ENCODE data around the gene MAP3K21.

The MAP3K21 gene

GRCh38 chr1:233327651-233328141 is at the start of gene MAP3K21:
TSS of gene MAP3K21 (plus strand) at chr1:233327724. CDS start at chr1:233328029, 305 bp downstream.
- no peak for DNase-seq

DNA sequence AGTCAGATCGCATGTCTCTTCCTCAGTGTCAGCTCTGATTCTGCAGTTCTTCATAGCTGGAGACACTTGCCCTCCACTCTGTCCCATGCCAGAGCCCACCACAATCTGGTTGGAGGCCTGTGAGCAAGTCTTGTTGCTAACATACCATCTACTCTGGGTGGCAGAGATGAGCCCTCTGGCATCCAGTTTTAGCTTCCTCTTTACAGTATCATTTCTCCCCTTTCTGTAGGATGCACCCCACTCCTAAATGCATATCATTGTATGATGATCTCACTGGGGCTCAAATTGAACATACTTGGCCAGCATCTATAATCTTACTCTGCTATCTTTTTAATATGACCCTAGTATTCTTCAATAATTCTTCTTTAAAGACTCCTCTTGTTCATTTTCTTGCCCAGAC is 48.9 kb upstream of the MAP3K21 start:
- no peak for DNase-seq

- no peak for DNase-seq
Measured at GRCh38 chr1:233279971-233280370, 47.6 kb upstream of the MAP3K21 start.

DNA sequence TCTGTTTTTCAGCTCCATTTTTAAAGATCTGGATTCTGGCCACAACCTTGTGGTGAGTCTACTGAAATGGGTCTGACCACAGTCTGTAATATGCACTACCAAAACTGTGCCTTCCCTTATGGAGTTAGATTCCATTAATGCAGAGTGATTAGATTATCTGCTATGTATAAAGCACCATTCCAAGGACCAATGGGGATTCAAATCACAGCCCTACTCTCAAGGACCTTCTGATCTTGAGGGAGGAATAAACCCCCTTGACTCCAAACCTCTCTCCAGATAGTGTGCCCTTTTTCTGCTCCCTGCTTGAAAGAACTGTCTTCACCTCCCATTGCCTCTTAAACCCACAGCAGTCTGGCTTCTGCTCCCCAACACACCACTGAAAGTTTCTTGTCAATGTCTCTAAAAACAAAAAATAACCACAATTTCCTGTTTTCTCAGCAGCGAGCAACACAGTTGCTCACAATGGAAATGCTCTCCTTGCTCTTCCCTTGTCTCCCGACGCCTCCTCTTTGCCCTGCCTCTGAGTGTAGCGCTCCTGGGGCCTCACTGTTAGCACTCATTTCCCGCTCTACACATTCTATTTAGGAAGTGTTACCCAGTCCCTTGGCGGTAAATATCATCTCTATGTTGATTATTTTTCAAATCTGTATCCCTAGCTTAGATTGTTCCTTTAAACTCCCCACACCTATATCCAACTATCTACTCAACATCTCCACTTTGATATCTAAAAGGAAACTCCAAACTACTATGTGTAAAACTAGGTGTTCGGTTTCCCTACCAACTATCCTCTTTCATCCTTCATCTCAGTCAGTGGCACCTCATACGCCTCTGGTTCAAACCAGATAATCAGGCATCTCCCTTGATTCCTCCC is 45.6 kb upstream of the MAP3K21 start:
- DNase-seq, result peak; percentile 32

- DNase-seq, result no peak
Measured at GRCh38 chr1:233282582-233282886, 45.0 kb upstream of the MAP3K21 start.

DNA sequence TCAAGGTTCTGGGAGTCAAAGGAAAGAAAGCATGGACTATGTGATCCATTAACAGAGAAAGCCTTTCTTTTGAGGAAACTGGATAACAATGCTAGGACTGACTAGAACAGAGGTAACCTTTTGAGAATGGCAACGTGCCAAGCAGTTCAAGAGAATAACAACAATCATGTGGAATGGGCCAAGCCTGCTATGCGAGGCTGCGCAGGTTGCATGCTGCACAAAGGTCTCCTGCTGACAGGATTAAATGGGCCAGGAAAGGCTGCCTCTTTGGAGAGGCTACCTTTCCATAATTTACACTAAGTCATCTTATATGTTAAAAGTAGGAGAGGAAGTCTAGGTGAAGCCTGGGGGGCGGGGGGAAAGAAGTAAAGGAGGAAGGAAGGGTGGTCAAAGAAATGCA is 37.8 kb upstream of the MAP3K21 start:
- DNase-seq, result no peak

DNA sequence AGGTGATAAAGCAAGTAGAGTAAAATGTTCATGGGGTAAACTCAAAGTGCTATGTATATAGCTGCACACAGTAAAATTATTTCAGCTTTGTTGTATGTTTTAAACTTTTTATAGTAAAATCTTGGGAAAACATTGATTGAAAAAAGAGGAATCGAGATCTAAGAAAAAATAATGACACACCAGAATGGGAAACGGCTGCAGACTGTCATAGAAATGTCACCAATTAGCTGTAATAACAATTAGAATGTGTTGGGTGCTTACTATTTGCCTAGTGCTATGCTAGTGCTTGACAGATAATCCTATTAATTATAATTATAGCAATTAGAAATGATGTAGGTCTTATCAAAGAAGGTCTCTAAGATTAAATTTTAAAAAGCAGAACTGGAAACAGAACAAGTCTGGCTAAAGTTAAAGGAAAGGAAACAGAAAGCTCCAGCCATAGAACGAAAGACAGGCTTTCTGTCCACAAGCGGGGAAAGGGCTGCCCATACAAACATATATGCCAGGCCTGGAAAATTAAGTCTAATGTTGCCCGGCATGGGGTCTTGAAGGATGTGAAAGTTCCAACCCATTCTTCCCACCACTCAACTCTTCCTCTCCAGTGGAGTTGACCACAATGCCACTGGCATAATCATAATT is 37.0 kb upstream of the MAP3K21 start:
- no peak for DNase-seq

GRCh38 chr1:233293556-233294446 is 33.7 kb upstream of the MAP3K21 start:
- DNase-seq, result no peak

DNA sequence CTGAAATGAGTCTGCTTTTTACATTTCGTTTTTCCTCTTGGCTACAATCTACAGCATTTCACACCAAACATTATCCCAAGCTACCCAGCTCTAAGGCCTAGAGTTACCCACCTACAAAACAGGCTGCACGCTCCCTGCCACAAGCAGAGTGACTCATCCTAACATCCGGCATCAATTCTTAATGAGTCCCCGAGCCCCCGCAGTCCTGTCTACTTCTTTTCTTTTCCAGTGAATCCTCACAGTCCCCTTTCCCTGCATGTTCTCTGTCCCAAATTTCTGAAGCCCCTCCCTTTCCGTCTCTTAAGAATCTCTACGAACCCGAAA is 32.6 kb upstream of the MAP3K21 start:
- DNase-seq, result peak; percentile 44

DNA sequence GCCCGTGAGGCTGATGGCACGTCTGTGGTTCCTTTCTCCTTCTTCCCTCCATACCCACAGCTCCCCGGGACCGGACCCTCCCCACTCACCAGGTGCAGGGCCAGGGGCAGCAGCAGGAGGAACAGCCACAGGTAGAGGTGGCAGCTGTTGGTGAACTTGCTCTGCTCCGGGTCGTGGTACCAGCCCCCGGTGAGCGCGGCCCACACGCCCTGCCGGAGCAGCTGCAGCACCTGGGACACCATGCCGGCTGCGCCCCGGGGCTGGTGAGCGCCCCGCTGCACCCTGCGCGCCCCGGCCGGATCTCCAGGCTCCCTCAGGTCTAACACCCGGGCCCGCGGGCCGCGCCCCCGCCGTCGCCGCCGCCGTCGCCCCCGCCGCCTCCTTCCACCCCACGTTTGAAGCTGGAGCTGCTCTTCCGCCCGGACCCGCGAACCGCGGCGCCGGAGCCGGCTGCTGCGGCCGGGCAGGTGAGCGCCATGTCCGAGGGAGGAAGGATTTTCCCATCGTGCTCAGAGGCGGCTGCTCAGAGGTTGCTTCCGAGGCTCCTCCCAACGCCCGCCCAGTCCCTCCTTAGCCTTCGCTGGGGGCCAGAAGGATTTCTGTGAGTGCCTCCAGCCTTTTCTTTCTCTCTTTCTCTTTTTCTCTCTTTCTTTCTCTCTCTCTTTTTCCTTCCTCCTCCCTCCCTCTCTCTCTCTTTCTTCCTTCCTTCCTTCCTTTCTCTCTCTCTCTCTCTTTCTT is 32.1 kb upstream of the MAP3K21 start, which contains the start of gene PCNX2:
Gene PCNX2, minus strand, starts transcription at position 489 of the 738 bp plus-strand sequence. Its CDS starts 247 bp downstream, at position 242.
- DNase-seq, result peak; percentile 58

- no peak for DNase-seq
Measured at GRCh38 chr1:233295975-233296322, 31.6 kb upstream of the MAP3K21 start.

DNA sequence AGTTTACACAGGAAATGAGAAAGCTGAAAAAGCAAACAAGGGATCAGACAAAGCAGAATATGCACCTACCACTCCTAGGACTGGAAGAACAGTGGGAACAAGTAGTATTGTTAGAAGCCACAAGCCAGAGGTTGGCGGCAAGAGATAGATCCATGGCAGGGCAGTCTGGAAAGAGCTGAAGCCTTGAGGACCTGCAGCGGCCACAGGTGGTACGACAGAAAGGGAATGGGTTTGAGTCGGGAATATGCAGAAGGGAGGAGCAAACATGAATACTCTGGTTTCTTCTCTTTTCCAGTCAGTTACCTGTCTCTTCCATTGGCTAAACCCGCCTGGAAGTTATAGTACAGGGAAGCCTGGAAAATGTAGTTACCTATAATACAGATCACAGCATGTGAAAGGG is 28.1 kb upstream of the MAP3K21 start:
- no peak for DNase-seq

GRCh38 chr1:233300326-233300725 is 27.2 kb upstream of the MAP3K21 start:
- DNase-seq, result no peak

- DNase-seq, result no peak
Measured at GRCh38 chr1:233304489-233305102, 22.9 kb upstream of the MAP3K21 start.

DNA sequence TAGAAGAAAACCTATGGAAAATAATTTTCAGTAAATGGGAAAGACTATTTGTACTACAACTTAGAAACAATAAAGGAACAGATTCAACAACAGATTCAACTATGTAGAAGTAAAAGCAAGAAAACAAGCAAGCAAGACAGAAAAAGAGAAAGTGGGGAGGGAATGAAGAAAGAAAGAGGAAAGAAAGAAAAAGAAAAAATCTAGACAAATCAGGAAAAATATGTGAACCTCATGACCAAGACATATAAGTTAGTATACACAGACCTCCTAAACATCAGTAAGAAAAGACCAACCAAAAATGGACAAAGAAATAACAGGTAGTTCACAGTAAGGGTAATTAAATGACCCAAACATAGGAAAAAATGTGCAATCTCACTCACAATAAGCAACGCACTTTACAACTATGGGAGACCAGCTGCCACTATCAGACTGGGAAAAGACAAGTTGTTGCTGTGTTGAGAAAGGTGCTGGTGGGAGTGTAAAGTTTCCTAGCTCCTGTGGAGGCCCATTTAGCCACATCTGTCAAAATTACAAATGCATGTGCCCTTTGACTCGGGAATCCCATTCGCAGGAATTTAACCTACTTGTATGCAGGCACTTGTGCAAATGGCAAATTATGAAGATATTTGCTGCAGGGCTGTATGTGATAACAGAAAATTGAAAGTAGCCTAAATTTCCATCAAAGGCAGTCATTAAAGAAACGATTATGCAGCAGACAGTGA is 13.9 kb upstream of the MAP3K21 start:
- no peak for DNase-seq

DNA sequence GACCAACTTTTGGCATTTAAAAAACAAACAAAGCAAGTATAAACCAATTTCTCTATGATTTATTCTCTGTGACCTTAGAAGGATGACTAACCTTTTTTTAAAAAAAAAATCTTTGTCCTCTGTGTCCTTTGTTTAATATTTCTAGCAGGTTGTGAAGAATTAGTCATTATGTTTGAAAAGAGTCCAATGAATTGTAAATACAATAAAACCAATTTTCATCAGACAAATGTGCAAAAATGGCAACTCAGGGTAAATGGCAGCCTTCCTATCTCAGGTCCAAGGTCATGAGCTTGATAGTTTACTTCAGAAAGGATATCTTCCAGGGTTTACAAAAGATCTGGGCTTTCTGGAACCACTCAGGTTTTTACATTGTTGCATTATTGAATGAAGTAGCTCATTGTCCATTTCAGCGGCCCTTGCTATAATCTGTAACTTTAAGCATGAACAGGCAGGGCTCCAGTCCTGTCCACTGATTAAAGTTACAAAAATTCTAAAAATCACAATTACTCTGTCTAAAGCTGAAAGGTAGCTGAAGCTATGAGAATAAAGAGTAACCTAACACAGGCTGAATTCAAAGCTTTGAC is 11.7 kb upstream of the MAP3K21 start:
- DNase-seq, result no peak

DNA sequence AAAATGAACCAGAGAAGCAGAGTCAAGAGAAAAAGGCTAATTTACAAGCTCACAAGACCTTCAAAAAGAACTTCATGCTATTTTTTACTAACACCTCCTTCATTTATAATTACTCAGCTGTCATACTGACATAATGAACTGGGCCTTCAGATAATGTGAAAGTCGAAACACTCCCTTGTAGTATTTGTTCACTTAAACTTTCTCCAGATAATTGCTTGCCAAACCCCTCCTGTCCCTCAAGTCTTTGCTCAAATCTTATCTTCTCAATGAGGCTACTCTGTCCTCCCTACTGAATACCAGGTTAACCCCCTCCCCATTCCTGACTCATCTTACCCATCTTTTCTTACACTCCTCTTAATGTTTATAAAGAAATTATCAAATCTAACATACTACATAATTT is 11.1 kb upstream of the MAP3K21 start:
- DNase-seq, result no peak

DNA sequence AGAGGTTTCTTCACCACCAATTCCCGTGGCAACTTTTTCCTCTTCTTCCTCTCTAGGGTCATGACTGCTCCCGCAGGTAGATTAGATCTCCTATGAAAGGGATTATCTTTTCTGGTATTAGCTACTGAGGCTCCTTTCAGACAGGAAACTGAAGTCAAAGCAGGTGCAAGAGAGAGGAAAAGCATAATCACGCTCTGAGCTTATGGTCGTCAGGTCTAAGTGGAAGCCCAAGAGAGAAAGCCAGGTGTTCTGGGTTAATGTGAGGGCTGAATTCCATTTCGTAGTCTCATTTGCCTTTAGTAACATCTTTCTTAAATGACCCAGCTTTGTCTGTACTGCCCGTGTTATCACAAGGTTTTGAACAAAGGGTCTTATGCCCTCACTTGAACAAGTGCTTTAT is 8.3 kb upstream of the MAP3K21 start:
- no peak for DNase-seq

DNA sequence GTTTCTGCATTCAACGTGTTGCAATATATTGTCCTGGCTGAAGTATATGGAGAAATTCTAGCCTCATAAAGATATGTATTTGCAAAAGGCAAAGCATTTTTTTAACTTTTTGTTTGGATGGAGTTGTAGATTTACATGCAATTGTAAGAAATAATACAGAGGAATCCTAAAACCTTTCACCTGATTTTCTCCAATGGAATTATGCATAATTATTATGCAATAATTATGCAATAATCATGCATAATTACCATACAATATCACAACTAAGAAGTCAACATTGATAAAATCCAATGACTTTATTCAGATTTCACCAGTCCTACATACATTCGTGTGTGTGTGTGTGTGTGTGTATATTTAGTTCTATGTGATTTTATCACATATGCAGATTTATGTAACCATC is 7.5 kb upstream of the MAP3K21 start:
- no peak for DNase-seq

DNA sequence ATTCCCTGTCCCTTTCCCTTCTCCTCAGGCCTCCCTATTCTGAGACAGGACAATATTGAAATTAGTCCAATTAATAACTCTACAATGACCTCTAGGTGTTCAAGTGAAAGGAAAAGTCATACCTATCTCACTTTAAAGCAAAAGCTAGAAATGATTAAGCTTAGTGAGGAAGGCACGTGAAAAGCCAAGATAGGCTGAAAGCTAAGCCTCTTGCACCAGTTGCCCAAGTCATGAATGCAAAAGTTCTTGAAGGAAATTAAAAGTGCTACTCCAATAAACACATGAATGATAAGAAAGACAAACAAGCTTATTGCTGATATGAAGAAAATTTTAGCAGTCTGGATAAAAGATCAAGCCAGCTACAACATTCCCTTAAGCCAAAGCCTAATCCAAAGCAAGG is 3.8 kb upstream of the MAP3K21 start:
- no peak for DNase-seq

DNA sequence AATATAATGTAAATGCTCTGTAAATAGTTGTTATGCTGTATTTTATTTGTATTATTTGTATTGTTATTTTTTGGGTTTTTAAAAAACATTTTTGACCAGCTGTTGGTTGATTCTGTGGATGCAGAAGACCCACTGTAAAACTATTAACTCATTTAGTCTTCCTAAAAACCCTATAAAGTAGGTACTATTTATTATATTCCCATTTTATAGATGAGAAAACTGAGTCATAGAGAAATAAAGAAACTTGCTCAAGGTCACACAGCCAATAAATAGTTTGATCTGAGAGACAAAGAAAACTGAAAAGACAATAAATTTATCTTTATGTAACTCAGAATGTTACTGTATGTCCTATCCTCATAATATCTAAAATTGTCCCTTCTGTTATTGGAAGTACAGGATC is 1.2 kb upstream of the MAP3K21 start:
- DNase-seq, result no peak
